HepG2 (cell line): Measurements from ENCODE around the gene ID4. TPM values are rescaled to one million over a fixed set of nuclear protein-coding genes. Genes with fewer than 3 reads are reported as not detected.

Experiments used
- CHD2 ChIP-seq: IDR thresholded peaks from 2 replicates; pipeline ENCODE4 v1.6.1; 2011; ENCODE audit warnings: low read depth, low read length, improper control_type of control experiment
- DNMT3B ChIP-seq: conservative IDR thresholded peaks from 2 replicates; pipeline ENCODE4 v1.6.1; 2016; ENCODE audit warnings: missing biosample characterization, control low read depth
- HNRNPLL ChIP-seq: fragments of 200-400 bp; formaldehyde crosslinking; IDR thresholded peaks from 2 replicates; pipeline ENCODE4 v1.6.1; 2017; ENCODE audit warnings: mild to moderate bottlenecking, low read depth, low read length; ENCODE audit not compliant: poor library complexity, severe bottlenecking
- SMAD1 ChIP-seq: sonication (generic); formaldehyde crosslinking; IDR thresholded peaks from 2 replicates; pipeline ENCODE4 v1.4.0; 2020; ENCODE audit warnings: missing genetic modification reagents, low read depth, mild to moderate bottlenecking, borderline replicate concordance
- SMARCE1 ChIP-seq: fragments of 450-650 bp; IDR thresholded peaks from 2 replicates; pipeline ENCODE4 v1.6.1; 2017; ENCODE audit warnings: borderline replicate concordance
- TCF7L2 ChIP-seq: IDR thresholded peaks from 2 replicates; pipeline ENCODE4 v1.6.1; 2011; ENCODE audit warnings: mild to moderate bottlenecking, low read depth, low read length, moderate library complexity
- YEATS4 ChIP-seq: sonication (generic); formaldehyde crosslinking; IDR thresholded peaks from 2 replicates; pipeline ENCODE4 v1.4.0; 2020; ENCODE audit warnings: missing genetic modification reagents, borderline replicate concordance
- ZNF138 ChIP-seq: sonication (generic); formaldehyde crosslinking; IDR thresholded peaks from 2 replicates; pipeline ENCODE4 v1.5.0; 2020; ENCODE audit warnings: mild to moderate bottlenecking, low read depth, missing genetic modification reagents
- ZNF589 ChIP-seq: sonication (generic); formaldehyde crosslinking; conservative IDR thresholded peaks from 2 replicates; pipeline ENCODE4 v1.8.0; 2022; ENCODE audit warnings: mild to moderate bottlenecking, moderate library complexity, missing genetic modification reagents
- ZNF678 ChIP-seq: sonication (generic); formaldehyde crosslinking; IDR thresholded peaks from 2 replicates; pipeline ENCODE4 v1.4.0; 2020; ENCODE audit warnings: mild to moderate bottlenecking, missing genetic modification reagents
- polyA plus RNA-seq, 8 experiments: library from polyadenylated mRNA; depleted of rRNA in 3 of 8; stranded (reverse) in 7 of 8; unstranded in 1 of 8; fragments of >200 nt; fragmentation: Illumina TruSeq in 4 of 8; extraction: Trizol in 4 of 8; gene quantifications; 2 replicates each; pipeline versions ENCODE4 v1.2.1 to v1.2.3, GENCODE V29; 2011 to 2016; ENCODE audit warnings: low read depth in 4 of 8, missing spikeins in 1 of 8, mixed read lengths in 1 of 8; ENCODE audit not compliant: insufficient read depth in 1 of 8
- total RNA-seq, 5 experiments: library from RNA; depleted of rRNA; stranded (reverse); fragments of >200 nt; fragmentation: Illumina TruSeq; extraction: Trizol; gene quantifications; 2 replicates each; pipeline ENCODE4 v1.2.3, GENCODE V29; 2016; ENCODE audit warnings: low read depth in 1 of 5
- TF ChIP-seq, protein P1 (sequence below): sonication (generic); formaldehyde crosslinking; IDR thresholded peaks from 2 replicates; pipeline ENCODE4 v1.5.0; 2020; ENCODE audit warnings: mild to moderate bottlenecking, missing genetic modification reagents, borderline replicate concordance
- TF ChIP-seq, protein P2 (sequence below): sonication (generic); formaldehyde crosslinking; conservative IDR thresholded peaks from 2 replicates; pipeline ENCODE4 v1.8.0; 2022; ENCODE audit warnings: mild to moderate bottlenecking, moderate library complexity, missing genetic modification reagents
- TF ChIP-seq, protein P3 (sequence below): sonication (generic); IDR thresholded peaks from 2 replicates; pipeline ENCODE4 v1.6.1; 2016; ENCODE audit warnings: low read depth, borderline replicate concordance
- TF ChIP-seq, protein P4 (sequence below): sonication (generic); formaldehyde crosslinking; IDR thresholded peaks from 2 replicates; pipeline ENCODE4 v1.5.1; 2020; ENCODE audit warnings: mild to moderate bottlenecking, missing genetic modification reagents, borderline replicate concordance
- TF ChIP-seq, protein P5 (sequence below): IDR thresholded peaks from 2 replicates; pipeline ENCODE4 v1.6.1; 2016; ENCODE audit warnings: missing genetic modification reagents, missing compliant biosample characterization

Gene ID4
- total and polyA plus RNA-seq, 2 of the 13 experiments (the other 11 are each of a cell fraction or from before 2014, with no cell fraction given) = 0.20 to 0.44 TPM

DNA sequence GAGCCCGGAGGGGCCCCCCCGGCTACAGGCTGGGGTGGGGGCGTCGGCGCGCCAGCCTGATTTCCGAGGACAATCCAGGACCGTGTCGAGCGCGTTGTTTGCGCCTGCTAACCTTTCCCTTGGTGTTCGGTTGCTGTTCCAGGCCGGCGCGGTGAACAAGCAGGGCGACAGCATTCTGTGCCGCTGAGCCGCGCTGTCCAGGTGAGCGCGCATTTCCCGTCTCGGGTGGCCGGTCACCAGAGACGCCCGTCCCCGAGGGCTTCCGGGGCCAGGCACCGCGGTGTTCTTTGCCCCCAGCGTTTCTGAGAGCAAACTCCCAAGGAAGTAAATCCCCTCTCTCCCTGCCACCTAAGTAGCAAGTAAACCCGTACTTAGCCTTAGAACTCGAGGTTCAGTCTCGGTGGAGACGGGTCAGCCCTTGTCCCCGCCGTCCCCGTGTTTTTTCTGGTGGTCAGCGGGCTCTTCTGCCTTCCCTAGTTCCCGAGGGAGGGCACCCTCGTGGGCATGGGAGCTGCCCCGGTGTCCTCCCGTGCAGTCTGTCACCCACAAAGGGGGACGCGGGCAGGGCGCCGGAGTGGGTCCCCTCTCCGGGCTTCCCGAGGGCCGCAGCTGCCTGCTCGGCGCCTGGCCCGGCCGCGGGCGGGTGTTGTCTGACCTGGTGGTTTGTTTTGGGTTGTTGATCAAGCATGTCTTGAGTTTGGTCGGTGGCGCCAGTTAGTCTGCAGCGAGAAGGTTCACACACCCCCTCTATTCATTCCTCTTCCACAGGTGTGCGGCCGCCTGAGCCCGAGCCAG is 1.5 kb downstream of the ID4 start (continued):
- TF ChIP-seq, protein P1, sequence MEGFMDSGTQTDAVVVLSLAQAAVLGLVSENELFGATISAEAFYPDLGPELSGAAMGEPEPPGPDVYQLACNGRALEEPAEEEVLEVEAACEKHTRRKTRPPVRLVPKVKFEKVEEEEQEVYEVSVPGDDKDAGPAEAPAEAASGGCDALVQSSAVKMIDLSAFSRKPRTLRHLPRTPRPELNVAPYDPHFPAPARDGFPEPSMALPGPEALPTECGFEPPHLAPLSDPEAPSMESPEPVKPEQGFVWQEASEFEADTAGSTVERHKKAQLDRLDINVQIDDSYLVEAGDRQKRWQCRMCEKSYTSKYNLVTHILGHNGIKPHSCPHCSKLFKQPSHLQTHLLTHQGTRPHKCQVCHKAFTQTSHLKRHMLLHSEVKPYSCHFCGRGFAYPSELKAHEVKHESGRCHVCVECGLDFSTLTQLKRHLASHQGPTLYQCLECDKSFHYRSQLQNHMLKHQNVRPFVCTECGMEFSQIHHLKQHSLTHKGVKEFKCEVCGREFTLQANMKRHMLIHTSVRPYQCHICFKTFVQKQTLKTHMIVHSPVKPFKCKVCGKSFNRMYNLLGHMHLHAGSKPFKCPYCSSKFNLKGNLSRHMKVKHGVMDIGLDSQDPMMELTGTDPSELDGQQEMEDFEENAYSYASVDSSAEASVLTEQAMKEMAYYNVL (CRISPR knock-in tag) = peak; percentile 77
- TF ChIP-seq HNRNPLL (peak; percentile 26), SMAD1 (no peak), DNMT3B (CRISPR knock-in tag) (no peak), ZNF678 (CRISPR knock-in tag) (no peak), CHD2 (no peak), ZNF138 (CRISPR knock-in tag) (no peak), YEATS4 (CRISPR knock-in tag) (peak; percentile 56; the same call in 1 of the 2 replicates), SMARCE1 (no peak), TCF7L2 (no peak), ZNF589 (no peak)
- TF ChIP-seq, protein P2, sequence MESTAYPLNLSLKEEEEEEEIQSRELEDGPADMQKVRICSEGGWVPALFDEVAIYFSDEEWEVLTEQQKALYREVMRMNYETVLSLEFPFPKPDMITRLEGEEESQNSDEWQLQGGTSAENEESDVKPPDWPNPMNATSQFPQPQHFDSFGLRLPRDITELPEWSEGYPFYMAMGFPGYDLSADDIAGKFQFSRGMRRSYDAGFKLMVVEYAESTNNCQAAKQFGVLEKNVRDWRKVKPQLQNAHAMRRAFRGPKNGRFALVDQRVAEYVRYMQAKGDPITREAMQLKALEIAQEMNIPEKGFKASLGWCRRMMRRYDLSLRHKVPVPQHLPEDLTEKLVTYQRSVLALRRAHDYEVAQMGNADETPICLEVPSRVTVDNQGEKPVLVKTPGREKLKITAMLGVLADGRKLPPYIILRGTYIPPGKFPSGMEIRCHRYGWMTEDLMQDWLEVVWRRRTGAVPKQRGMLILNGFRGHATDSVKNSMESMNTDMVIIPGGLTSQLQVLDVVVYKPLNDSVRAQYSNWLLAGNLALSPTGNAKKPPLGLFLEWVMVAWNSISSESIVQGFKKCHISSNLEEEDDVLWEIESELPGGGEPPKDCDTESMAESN (CRISPR knock-in tag) = 0 out of 2 replicates have a peak, but pooled peaks have one; percentile 32
- TF ChIP-seq, protein P3, sequence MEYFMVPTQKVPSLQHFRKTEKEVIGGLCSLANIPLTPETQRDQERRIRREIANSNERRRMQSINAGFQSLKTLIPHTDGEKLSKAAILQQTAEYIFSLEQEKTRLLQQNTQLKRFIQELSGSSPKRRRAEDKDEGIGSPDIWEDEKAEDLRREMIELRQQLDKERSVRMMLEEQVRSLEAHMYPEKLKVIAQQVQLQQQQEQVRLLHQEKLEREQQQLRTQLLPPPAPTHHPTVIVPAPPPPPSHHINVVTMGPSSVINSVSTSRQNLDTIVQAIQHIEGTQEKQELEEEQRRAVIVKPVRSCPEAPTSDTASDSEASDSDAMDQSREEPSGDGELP = no peak
- TF ChIP-seq, protein P4, sequence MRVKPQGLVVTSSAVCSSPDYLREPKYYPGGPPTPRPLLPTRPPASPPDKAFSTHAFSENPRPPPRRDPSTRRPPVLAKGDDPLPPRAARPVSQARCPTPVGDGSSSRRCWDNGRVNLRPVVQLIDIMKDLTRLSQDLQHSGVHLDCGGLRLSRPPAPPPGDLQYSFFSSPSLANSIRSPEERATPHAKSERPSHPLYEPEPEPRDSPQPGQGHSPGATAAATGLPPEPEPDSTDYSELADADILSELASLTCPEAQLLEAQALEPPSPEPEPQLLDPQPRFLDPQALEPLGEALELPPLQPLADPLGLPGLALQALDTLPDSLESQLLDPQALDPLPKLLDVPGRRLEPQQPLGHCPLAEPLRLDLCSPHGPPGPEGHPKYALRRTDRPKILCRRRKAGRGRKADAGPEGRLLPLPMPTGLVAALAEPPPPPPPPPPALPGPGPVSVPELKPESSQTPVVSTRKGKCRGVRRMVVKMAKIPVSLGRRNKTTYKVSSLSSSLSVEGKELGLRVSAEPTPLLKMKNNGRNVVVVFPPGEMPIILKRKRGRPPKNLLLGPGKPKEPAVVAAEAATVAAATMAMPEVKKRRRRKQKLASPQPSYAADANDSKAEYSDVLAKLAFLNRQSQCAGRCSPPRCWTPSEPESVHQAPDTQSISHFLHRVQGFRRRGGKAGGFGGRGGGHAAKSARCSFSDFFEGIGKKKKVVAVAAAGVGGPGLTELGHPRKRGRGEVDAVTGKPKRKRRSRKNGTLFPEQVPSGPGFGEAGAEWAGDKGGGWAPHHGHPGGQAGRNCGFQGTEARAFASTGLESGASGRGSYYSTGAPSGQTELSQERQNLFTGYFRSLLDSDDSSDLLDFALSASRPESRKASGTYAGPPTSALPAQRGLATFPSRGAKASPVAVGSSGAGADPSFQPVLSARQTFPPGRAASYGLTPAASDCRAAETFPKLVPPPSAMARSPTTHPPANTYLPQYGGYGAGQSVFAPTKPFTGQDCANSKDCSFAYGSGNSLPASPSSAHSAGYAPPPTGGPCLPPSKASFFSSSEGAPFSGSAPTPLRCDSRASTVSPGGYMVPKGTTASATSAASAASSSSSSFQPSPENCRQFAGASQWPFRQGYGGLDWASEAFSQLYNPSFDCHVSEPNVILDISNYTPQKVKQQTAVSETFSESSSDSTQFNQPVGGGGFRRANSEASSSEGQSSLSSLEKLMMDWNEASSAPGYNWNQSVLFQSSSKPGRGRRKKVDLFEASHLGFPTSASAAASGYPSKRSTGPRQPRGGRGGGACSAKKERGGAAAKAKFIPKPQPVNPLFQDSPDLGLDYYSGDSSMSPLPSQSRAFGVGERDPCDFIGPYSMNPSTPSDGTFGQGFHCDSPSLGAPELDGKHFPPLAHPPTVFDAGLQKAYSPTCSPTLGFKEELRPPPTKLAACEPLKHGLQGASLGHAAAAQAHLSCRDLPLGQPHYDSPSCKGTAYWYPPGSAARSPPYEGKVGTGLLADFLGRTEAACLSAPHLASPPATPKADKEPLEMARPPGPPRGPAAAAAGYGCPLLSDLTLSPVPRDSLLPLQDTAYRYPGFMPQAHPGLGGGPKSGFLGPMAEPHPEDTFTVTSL (CRISPR knock-in tag) = no peak
- TF ChIP-seq, protein P5, sequence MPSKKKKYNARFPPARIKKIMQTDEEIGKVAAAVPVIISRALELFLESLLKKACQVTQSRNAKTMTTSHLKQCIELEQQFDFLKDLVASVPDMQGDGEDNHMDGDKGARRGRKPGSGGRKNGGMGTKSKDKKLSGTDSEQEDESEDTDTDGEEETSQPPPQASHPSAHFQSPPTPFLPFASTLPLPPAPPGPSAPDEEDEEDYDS (CRISPR knock-in tag) = 0 out of 2 replicates have a peak, but pooled peaks have one; percentile 18
